Calu3 (cell line): ENCODE data around the gene STEAP2. TPM values are rescaled to one million over a fixed set of nuclear protein-coding genes. Genes with fewer than 3 reads are reported as not detected.
A peak's percentile ranks its signal among the peaks of the same experiment; 100 is the strongest.

Experiments used
- BruUV-seq: library from RNA; stranded (reverse); fragments of 400-500 nt; replicated peaks from 2 replicates; lab custom pipeline; 2021; lab: Mats Ljungman, UMichigan
- CTCF ChIA-PET: fragments of 300-600 bp; sonication (Branson Sonifier 250); formaldehyde crosslinking; loops from one replicate; lab custom pipeline; 2022; ENCODE audit warnings: antibody characterized with exemption; lab: Charles Lee
- DNase-seq: peaks from one replicate; pipeline ENCODE4 v3.0.0; 2022
- H3K27ac Mint-ChIP-seq: one replicate; pipeline ENCODE4 v1.8.0; 2022; ENCODE audit warnings: mixed read lengths; ENCODE audit not compliant: unreplicated experiment
- H3K27me3 Mint-ChIP-seq: one replicate; pipeline ENCODE4 v1.8.0; 2022; ENCODE audit warnings: mixed read lengths; ENCODE audit not compliant: unreplicated experiment
- H3K36me3 Mint-ChIP-seq: one replicate; pipeline ENCODE4 v1.8.0; 2022; ENCODE audit warnings: mild to moderate bottlenecking, moderate library complexity, mixed read lengths; ENCODE audit not compliant: insufficient read depth, unreplicated experiment
- H3K4me1 Mint-ChIP-seq: one replicate; pipeline ENCODE4 v1.8.0; 2022; ENCODE audit warnings: mild to moderate bottlenecking, low read depth, mixed read lengths; ENCODE audit not compliant: unreplicated experiment
- H3K4me3 Mint-ChIP-seq: one replicate; pipeline ENCODE4 v1.8.0; 2022; ENCODE audit warnings: mild to moderate bottlenecking, low read depth, moderate library complexity, mixed read lengths; ENCODE audit not compliant: unreplicated experiment
- H3K9me3 Mint-ChIP-seq: one replicate; pipeline ENCODE4 v1.8.0; 2022; ENCODE audit warnings: low read depth, mixed read lengths; ENCODE audit not compliant: unreplicated experiment
- CTCF ChIP-seq: fragments of 200-600 bp; IDR thresholded peaks from one replicate; pipeline ENCODE4 v1.8.0; 2022; ENCODE audit warnings: antibody characterized with exemption; ENCODE audit not compliant: unreplicated experiment
- intact Hi-C: fragments of 100-400 bp; cut with micrococcal nuclease; formaldehyde crosslinking; loops from one replicate; pipeline ENCODE4 v1.10.0; 2022; ENCODE audit not compliant: unreplicated experiment
- total RNA-seq: library from RNA; stranded (reverse); gene quantifications from 2 replicates; pipeline ENCODE4 v1.2.3, GENCODE V29; 2022

Gene STEAP2
- total RNA-seq, 1 experiment from 2014 or later = 38.5 TPM

DNA sequence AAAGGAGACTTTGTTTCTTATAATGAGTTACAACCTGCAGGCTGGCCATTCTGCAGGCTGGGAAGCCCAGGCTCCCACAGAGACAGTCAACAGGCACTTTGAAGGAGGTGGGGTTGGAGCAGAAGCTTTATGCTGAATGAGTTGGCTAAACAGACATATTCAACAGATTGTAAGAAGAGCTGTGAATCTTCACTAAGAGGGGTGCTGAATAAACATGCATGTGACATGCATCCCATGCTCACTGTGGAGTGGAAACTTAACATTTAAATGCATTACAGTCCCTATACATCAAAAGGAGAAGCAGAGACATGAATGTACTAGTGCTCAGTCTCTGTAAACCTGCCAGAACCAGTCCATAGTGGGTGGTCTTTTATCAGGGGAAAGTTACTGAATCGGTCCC is 32.0 kb downstream of the STEAP2 start:
- Mint-ChIP-seq H3K4me3 (peak overlapping the region; percentile 92), H3K27ac (no peak overlapping the region), H3K4me1 (peaks cover 36% of the 10 kb centered on the region), H3K9me3 (no peaks in the 10 kb centered on the region), H3K27me3 (no peaks in the 10 kb centered on the region), H3K36me3 (peaks cover 48% of the 10 kb centered on the region)
- no peak for DNase-seq
- BruUV-seq = no TSS peak
- TF ChIP-seq CTCF = no peak
- CTCF ChIA-PET = interaction anchor here (1.3 kb wide), 1 partner anchor 32 kb away, joined by 3 read pairs; the partner anchor contains the start of gene STEAP2
- intact Hi-C loops = no loop called here

DNA sequence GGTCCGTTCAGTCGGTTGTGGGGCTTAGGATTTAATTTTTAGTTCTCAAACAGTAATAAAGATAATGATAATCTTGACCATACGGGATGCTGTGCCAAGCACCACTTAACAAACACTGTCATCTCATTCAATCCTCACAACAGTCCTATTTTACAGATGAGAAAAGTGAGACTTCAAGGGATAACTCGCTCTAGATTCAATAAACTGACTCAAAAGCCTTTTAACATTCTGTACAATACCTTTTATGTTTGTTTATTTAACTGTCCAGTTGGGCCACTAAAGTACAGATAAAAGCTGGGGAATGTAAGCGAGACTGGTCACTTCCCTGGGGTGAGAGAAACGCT is 33.0 kb downstream of the STEAP2 start:
- H3K9me3 Mint-ChIP-seq = no peaks in the 10 kb centered on the region
- no peak for DNase-seq
- intact Hi-C loops = no loop called here
- H3K36me3 Mint-ChIP-seq = peaks cover 41% of the 10 kb centered on the region
- CTCF ChIA-PET = interaction anchor here (0.7 to 1.3 kb wide), 2 partner anchors 18 to 33 kb away, joined by 3 to 4 read pairs; partner anchors contain the start of gene STEAP2
- BruUV-seq = no TSS peak
- peak overlapping the region; percentile 92 for H3K4me3 Mint-ChIP-seq
- H3K27me3 Mint-ChIP-seq = no peaks in the 10 kb centered on the region
- no peak for TF ChIP-seq CTCF
- peak overlapping the region; percentile 88 for H3K27ac Mint-ChIP-seq
- H3K4me1 Mint-ChIP-seq = peaks cover 28% of the 10 kb centered on the region

DNA sequence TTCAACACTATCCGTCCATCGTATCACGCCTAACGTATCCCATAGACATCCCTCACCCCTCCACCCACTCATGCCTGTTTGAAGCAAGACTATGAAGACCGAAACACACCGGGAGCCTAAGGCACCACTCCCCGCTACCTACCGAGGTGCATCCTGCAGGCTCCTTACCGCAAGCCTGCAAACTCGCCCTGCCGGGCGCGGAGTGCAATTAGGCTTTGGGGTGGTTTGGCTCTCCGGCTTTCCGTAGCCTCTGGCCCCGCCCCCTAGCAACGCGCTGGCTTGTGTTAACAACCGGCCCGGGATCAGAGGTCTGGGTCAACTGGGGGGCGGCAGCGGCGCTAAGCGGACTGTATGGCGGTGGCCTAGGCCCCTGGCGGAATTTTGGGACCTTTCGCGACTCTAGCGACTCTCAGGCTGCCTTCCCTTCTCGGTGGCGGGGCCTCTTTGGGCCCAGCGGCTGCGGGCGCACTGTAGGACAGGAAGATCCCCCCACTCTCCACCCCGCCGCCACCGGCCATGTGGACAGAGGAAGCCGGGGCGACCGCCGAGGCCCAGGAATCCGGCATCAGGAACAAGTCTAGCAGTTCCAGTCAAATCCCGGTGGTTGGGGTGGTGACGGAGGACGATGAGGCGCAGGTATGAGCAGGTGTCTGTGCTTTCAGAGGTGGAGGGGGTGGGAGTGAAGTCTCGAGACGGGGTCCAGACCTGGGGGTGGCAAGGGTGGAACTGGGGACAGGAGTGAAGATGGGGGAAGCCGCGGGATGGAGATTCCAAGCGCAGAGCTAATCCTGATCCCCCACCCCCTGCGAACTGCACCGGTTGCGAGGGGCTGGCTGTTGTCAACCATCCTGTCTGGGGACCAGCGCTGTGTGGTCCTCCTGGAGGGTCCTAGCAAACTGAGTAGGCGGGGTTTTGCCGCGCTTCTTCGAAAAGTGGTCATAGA is 33.6 kb downstream of the STEAP2 start, which contains the start of gene CFAP69:
Gene CFAP69 (plus strand): TSS at position 266 of the 943 bp plus-strand sequence. CDS start 251 bp downstream, at position 517.
- H3K9me3 Mint-ChIP-seq = no peaks in the 10 kb centered on the region
- peaks cover 41% of the 10 kb centered on the region for H3K36me3 Mint-ChIP-seq
- intact Hi-C loops = no loop called here
- peaks cover 28% of the 10 kb centered on the region for H3K4me1 Mint-ChIP-seq
- CTCF ChIA-PET = no interaction called here
- no TSS peak for BruUV-seq
- no peaks in the 10 kb centered on the region for H3K27me3 Mint-ChIP-seq
- TF ChIP-seq CTCF = no peak
- DNase-seq = peak; percentile 92
- H3K27ac Mint-ChIP-seq = peak within 1 kb of the TSS; percentile 88
- peak within 1 kb of the TSS; percentile 92 for H3K4me3 Mint-ChIP-seq

DNA sequence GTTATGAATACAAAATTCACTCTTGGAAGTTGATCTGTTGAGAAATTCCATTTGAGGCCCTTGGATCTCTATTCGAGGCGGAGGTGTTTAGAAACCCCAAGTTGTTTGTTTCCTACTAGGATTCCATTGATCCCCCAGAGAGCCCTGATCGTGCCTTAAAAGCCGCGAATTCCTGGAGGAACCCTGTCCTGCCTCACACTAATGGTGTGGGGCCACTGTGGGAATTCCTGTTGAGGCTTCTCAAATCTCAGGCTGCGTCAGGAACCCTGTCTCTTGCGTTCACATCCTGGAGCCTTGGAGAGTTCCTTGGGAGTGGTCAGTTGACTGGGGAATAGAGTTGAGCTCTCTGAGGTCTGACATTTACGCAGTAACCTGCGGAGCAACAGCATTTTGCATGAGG is 34.6 kb downstream of the STEAP2 start:
- peak overlapping the region; percentile 88 for H3K27ac Mint-ChIP-seq
- intact Hi-C loops = no loop called here
- H3K9me3 Mint-ChIP-seq = no peaks in the 10 kb centered on the region
- DNase-seq = no peak
- H3K4me1 Mint-ChIP-seq = peaks cover 35% of the 10 kb centered on the region
- no peak for TF ChIP-seq CTCF
- peak overlapping the region; percentile 92 for H3K4me3 Mint-ChIP-seq
- BruUV-seq = no TSS peak
- CTCF ChIA-PET = interaction anchor here (0.7 kb wide), 1 partner anchor 8 kb away, joined by 3 read pairs; no protein-coding TSS in a partner anchor
- no peaks in the 10 kb centered on the region for H3K27me3 Mint-ChIP-seq
- H3K36me3 Mint-ChIP-seq = peaks cover 41% of the 10 kb centered on the region
